ENCODE results near the gene SLIT3.

Gene SLIT3

GRCh38 chr5:168908207-168908606 lies 392.7 kb downstream of the SLIT3 start:
- DNase-seq: no peak

- no peak for DNase-seq
Observed at GRCh38 chr5:168903061-168903460, 397.9 kb downstream of the SLIT3 start.

- DNase-seq: no peak
Observed at GRCh38 chr5:168899673-168900072, 401.3 kb downstream of the SLIT3 start.

- DNase-seq: no peak
Observed at GRCh38 chr5:168899264-168899663, 401.7 kb downstream of the SLIT3 start.

GRCh38 chr5:168898247-168898911 lies 402.6 kb downstream of the SLIT3 start:
- no peak for DNase-seq

- DNase-seq: no peak
Observed at GRCh38 chr5:168897387-168898122, 403.4 kb downstream of the SLIT3 start.

- no peak for DNase-seq
Observed at GRCh38 chr5:168895295-168896071, 405.5 kb downstream of the SLIT3 start.

GRCh38 chr5:168893283-168893682 lies 407.7 kb downstream of the SLIT3 start:
- no peak for DNase-seq

GRCh38 chr5:168892618-168893186 lies 408.2 kb downstream of the SLIT3 start:
- DNase-seq: no peak

GRCh38 chr5:168890816-168891812 lies 409.8 kb downstream of the SLIT3 start:
- no peak for DNase-seq

GRCh38 chr5:168889039-168889438 lies 411.9 kb downstream of the SLIT3 start:
- no peak for DNase-seq

- DNase-seq: no peak
Observed at GRCh38 chr5:168887931-168888330, 413.0 kb downstream of the SLIT3 start.

- DNase-seq: no peak
Observed at GRCh38 chr5:168886157-168886556, 414.8 kb downstream of the SLIT3 start.

- no peak for DNase-seq
Observed at GRCh38 chr5:168885324-168886120, 415.4 kb downstream of the SLIT3 start.

GRCh38 chr5:168883991-168884390 lies 416.9 kb downstream of the SLIT3 start:
- DNase-seq: no peak

GRCh38 chr5:168883281-168883741 lies 417.6 kb downstream of the SLIT3 start:
- no peak for DNase-seq

GRCh38 chr5:168882283-168882682 lies 418.7 kb downstream of the SLIT3 start:
- no peak for DNase-seq

- no peak for DNase-seq
Observed at GRCh38 chr5:168881427-168882149, 419.4 kb downstream of the SLIT3 start.

- DNase-seq: no peak
Observed at GRCh38 chr5:168879929-168880328, 421.0 kb downstream of the SLIT3 start.

- no peak for DNase-seq
Observed at GRCh38 chr5:168879331-168879730, 421.6 kb downstream of the SLIT3 start.

Data from right forelimb (tissue), 1 donor.